ENCODE data around the gene MYH10.

DNA sequence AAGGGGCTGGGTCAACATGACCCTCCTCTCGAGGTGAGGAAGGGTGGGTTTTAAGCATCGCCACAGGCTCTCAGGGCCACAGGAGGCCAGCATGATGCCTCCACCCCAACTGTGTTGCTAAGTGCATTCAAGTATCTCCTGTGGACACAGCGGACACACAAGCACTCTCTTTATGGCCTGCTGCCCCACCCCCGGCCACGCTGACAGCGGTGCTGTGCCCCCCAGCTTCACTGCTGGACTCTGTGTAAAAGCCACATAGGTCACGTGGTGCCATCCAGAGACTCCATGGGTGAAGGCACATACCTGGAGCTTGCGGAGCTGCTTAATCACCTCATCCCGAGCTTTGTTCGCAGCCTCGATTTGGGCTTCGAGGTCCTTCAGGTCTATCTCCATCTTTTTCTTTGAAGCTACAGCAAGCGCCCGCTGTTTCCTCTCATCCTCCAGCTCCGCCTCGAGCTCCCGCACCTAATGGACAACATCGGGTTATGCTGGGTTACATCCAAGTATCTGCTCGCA lies 143.3 kb downstream of the MYH10 start:
- TF ChIP-seq, protein P1, sequence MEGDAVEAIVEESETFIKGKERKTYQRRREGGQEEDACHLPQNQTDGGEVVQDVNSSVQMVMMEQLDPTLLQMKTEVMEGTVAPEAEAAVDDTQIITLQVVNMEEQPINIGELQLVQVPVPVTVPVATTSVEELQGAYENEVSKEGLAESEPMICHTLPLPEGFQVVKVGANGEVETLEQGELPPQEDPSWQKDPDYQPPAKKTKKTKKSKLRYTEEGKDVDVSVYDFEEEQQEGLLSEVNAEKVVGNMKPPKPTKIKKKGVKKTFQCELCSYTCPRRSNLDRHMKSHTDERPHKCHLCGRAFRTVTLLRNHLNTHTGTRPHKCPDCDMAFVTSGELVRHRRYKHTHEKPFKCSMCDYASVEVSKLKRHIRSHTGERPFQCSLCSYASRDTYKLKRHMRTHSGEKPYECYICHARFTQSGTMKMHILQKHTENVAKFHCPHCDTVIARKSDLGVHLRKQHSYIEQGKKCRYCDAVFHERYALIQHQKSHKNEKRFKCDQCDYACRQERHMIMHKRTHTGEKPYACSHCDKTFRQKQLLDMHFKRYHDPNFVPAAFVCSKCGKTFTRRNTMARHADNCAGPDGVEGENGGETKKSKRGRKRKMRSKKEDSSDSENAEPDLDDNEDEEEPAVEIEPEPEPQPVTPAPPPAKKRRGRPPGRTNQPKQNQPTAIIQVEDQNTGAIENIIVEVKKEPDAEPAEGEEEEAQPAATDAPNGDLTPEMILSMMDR (IDR thresholded peaks at IDR 0.05; ENCODE audit: borderline replicate concordance, extremely low read depth, low read length, poor library complexity, severe bottlenecking) = no peak
- TF ChIP-seq EZH2 (IDR thresholded peaks at IDR 0.05; ENCODE audit: borderline replicate concordance, low read depth, low read length, severe bottlenecking) = no peak

Measured in DND-41 (cell line).